Esophagus muscularis mucosa (tissue), 4 donors: ENCODE data around the gene PLCB2. TPM values are rescaled to one million over a fixed set of nuclear protein-coding genes. Genes with fewer than 3 reads are reported as not detected.

ENCODE experiments used
- DNase-seq: peaks from one replicate; pipeline ENCODE4 v3.0.0-alpha.2; 2017; ENCODE audit errors: extremely low spot score
- H3K27ac ChIP-seq, 4 donors: fragments of 200-600 bp; sonication (generic); replicated peaks in 1 of 4; 1 replicate in 3 of 4; 2 replicates in 1 of 4; pipeline ENCODE4 v1.5.1; 2016 to 2019; ENCODE audit warnings: mild to moderate bottlenecking in 1 of 4
- H3K27me3 ChIP-seq, 4 donors: fragments of 200-600 bp; sonication (generic); one replicate each; pipeline versions ENCODE4 v1.5.1 to v1.6.0; 2016 to 2019
- H3K36me3 ChIP-seq, 4 donors: fragments of 200-600 bp; sonication (generic); one replicate each; pipeline ENCODE4 v1.5.1; 2016 to 2019
- H3K4me1 ChIP-seq, 4 donors: fragments of 200-600 bp; sonication (generic); one replicate each; pipeline ENCODE4 v1.5.1; 2016 to 2019
- H3K4me3 ChIP-seq, 4 donors: fragments of 200-600 bp; sonication (generic); 1 replicate in 2 of 4; 2 replicates in 2 of 4; pipeline ENCODE4 v1.5.1; 2016 to 2019; ENCODE audit warnings: mild to moderate bottlenecking in 4 of 4, moderate library complexity in 1 of 4
- H3K9me3 ChIP-seq, 4 donors: fragments of 200-600 bp; sonication (generic); 1 replicate in 3 of 4; 2 replicates in 1 of 4; pipeline ENCODE4 v1.5.1; 2016 to 2019
- EP300 ChIP-seq: sonication (generic); formaldehyde crosslinking; IDR thresholded peaks from one replicate; pipeline ENCODE4 v1.6.1; 2017; ENCODE audit warnings: antibody characterized with exemption
- POLR2A ChIP-seq: fragments of 450-650 bp; IDR thresholded peaks from one replicate; pipeline ENCODE4 v1.6.1; 2017; ENCODE audit warnings: antibody characterized with exemption, moderate library complexity, mild to moderate bottlenecking, low read depth
- POLR2AphosphoS5 ChIP-seq, 2 donors: sonication (generic); formaldehyde crosslinking; IDR thresholded peaks; one replicate each; pipeline ENCODE4 v1.6.1; 2017; ENCODE audit warnings: antibody characterized with exemption in 2 of 2
- WGBS: methylation state at CpG from one replicate; pipeline ENCODE4 v1.1.5; 2018; 5-methylcytosine and 5-hydroxymethylcytosine counted together
- intact Hi-C: fragments of 100-400 bp; cut with DNase I; formaldehyde crosslinking; loops from one replicate; pipeline ENCODE4 v1.15.1; 2023
- total RNA-seq, 4 donors: library from RNA; depleted of rRNA; stranded (reverse); fragments of >200 nt; gene quantifications; one replicate each; pipeline versions ENCODE4 v1.1.0 to v1.2.1, GENCODE V29; 2016
- TF ChIP-seq, protein P1 (sequence below), 3 experiments: fragments of 200-600 bp in 2 of 3; fragments of 450-650 bp in 1 of 3; sonication (generic) in 2 of 3; IDR thresholded peaks; one replicate each; pipeline ENCODE4 v1.5.1; 2017 to 2019; ENCODE audit warnings: antibody characterized with exemption in 3 of 3, mild to moderate bottlenecking in 2 of 3, moderate library complexity in 1 of 3

PLCB2 gene
- total RNA-seq, 4 donors from 2014 or later: 5.8 to 13.3 (median 9.7) TPM

DNA sequence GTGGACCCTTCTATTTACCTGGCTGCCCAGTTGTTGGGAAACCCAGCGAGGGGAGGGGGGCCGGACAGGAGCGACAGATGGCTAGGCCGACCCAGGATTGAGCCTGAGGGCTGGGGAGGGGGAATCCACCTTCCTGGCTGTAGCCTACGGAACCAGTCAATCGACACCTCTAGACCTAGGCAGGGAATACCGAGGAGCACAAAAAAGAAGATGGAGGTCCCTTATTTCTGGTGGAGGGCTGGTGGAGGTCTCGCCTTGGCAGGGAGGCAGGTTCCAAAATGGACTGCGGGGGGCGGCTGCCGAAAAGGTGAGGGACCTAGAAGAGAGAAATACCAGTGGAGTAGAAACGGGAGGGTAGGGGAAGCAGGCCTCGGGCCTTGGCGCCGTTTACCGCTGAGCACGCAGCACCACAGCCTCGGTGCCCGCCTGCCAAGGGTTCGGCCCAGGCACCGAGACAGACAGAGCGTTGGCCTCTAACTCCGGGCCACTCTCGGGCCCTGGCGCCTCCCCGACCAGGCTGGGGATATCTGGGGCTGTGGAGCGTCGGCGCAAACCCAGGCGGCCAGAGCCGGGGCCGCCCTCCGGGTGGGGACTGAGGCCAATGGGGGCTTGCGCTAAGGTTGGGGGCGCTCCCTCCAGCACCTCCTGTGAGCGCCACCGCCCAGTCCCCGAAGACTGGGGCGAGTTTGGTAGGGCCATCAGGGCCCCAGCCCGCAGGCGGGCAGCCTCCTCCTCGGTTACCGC is 26.5 kb downstream of the PLCB2 start:
- Histone ChIP-seq H3K4me1 (peaks cover 33 to 38% (median 37%) of the 10 kb centered on the region in 4 donors), H3K9me3 (no peaks in the 10 kb centered on the region), H3K27ac (no peak overlapping the region), H3K27me3 (peaks cover 26 to 74% (median 43%) of the 10 kb centered on the region in 4 donors), H3K4me3 (peak overlapping the region; percentile 53 to 59 (median 54)), H3K36me3 (no peaks in the 10 kb centered on the region)
- WGBS: 83% methylated on average over 16 of the region's 43 CpGs
- intact Hi-C loops: loop anchor here (5.0 kb wide), 1 partner anchor 36 kb away; no protein-coding TSS in a partner anchor
- TF ChIP-seq, protein P1, sequence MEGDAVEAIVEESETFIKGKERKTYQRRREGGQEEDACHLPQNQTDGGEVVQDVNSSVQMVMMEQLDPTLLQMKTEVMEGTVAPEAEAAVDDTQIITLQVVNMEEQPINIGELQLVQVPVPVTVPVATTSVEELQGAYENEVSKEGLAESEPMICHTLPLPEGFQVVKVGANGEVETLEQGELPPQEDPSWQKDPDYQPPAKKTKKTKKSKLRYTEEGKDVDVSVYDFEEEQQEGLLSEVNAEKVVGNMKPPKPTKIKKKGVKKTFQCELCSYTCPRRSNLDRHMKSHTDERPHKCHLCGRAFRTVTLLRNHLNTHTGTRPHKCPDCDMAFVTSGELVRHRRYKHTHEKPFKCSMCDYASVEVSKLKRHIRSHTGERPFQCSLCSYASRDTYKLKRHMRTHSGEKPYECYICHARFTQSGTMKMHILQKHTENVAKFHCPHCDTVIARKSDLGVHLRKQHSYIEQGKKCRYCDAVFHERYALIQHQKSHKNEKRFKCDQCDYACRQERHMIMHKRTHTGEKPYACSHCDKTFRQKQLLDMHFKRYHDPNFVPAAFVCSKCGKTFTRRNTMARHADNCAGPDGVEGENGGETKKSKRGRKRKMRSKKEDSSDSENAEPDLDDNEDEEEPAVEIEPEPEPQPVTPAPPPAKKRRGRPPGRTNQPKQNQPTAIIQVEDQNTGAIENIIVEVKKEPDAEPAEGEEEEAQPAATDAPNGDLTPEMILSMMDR (IDR thresholded peaks at IDR 0.05): no peak
- TF ChIP-seq POLR2AphosphoS5 (IDR thresholded peaks at IDR 0.05): no peak
- no peak for TF ChIP-seq EP300
- no peak for TF ChIP-seq POLR2A
- DNase-seq: no peak

DNA sequence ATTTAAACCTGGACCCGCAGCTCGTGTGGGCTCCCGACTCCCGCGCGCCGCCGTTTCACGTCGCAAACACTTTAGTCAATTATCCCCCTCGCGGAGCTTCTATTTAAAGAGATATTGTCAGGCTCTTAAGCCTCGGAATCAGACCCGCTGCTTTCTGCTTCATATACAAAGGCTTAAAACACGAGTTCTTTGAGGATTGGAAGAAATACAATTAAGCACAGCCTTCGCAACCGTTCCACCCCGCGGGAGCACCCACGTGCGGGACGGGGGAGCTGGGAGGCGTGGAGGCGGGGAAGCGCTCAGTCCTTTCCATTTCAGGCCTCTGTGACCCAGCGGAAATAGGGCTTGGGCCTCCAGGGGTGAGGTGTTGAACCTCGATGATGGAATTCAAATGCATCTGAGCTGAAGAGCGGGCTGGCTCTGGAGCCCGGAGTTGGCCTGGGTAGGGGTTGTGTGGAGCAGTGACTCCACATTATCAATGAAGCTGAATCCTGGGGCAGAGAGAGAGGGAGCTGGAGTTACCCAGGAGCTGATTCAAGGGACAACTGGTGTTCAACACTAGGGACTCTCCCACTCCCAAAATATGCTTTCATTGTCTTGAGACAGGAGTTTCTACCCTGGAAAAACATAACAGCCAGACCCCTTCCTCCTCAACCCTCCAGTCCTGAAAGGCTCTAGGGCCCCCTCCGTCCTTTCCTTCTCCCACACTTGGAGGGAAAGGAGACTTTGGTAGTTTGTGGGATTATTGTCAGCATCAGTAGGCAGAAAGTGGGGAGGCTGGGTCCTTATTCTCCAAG is 27.3 kb downstream of the PLCB2 start:
- H3K4me3 ChIP-seq: peak overlapping the region in 1 of 4 donors; percentile 22
- H3K36me3 ChIP-seq: no peaks in the 10 kb centered on the region
- intact Hi-C loops: loop anchor here (5.0 kb wide), 1 partner anchor 37 kb away; no protein-coding TSS in a partner anchor
- WGBS: 76% methylated on average over 30 of the region's 30 CpGs
- no peak overlapping the region for H3K27ac ChIP-seq
- no peaks in the 10 kb centered on the region for H3K9me3 ChIP-seq
- DNase-seq: no peak
- peaks cover 26 to 76% (median 43%) of the 10 kb centered on the region in 4 donors for H3K27me3 ChIP-seq
- peaks cover 31 to 38% (median 35%) of the 10 kb centered on the region in 4 donors for H3K4me1 ChIP-seq
- TF ChIP-seq POLR2AphosphoS5 (IDR thresholded peaks at IDR 0.05) (no peak), EP300 (no peak), POLR2A (no peak)
- TF ChIP-seq, protein P1 (IDR thresholded peaks at IDR 0.05): no peak

DNA sequence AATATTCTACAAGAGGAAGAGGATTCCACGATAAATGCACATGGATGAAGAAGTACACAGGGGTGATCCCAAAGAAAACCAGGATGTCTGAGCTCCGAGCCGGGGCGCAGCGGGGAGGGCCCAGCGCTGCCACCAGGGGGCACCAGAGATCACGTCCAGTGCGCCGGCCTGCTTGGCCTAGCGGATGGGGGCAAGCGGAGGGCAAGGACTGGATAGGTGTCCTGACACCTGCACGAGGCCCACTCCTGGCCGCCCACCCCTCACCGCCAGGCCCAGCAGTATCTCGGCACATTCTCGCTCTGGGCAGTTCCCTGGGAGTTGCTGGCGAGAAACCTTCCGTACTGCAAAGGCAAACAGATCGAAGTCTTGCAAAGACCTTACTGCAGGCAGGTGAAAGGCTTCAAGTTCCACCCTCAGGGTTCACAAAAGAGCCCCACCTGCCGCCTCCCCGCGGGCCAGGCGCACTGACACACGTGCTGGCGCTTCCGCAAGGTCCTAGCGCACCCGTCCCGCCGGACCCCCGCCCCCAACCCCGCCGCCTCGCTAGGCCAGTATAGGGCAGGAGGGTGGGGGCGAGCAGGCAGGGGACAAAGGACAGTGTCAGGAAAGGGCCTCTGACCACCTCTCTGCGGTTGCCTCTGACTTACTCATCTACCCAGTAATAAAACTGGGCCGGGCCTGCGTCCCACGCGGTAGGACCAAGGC is 28.1 kb downstream of the PLCB2 start:
- no peak for DNase-seq
- intact Hi-C loops: loop anchor here (1.0 to 5.0 kb wide), 2 partner anchors 38 to 142 kb away; no protein-coding TSS in a partner anchor

DNA sequence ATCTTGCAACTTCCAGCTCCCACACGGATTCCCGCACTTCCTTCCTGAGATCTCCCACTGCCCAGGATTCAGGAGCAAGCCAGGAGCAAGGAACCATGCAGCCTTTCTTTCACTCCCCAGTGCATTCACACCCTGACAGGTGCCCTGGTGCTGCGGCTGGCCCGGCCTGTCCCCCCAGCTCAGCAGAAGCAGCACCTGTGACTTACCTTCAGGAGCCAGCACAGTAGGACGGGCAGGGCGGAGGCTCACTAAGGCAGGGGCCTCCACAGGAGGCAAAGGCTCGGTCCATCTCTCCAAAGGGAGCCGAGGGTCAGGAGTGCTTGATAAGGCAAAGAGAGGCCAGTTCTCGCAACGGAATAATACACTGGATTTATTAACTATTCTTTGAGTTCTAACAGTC is 29.7 kb downstream of the PLCB2 start:
- WGBS: 68% methylated on average over 8 of the region's 10 CpGs
- Histone ChIP-seq H3K27me3 (peaks cover 20 to 61% (median 33%) of the 10 kb centered on the region in 4 donors), H3K27ac (no peak overlapping the region), H3K36me3 (no peaks in the 10 kb centered on the region), H3K9me3 (no peaks in the 10 kb centered on the region), H3K4me3 (no peak overlapping the region), H3K4me1 (peaks cover 23 to 31% (median 30%) of the 10 kb centered on the region in 4 donors)
- DNase-seq: no peak
- TF ChIP-seq POLR2A (no peak), POLR2AphosphoS5 (IDR thresholded peaks at IDR 0.05) (no peak), EP300 (no peak)
- TF ChIP-seq, protein P1 (IDR thresholded peaks at IDR 0.05): no peak
- intact Hi-C loops: no loop called here

More for the DNA sequence above, 28.1 kb downstream of the PLCB2 start:
- Histone ChIP-seq H3K27ac (no peak overlapping the region), H3K9me3 (no peaks in the 10 kb centered on the region), H3K27me3 (peaks cover 26 to 76% (median 43%) of the 10 kb centered on the region in 4 donors), H3K4me3 (peak overlapping the region in 2 of 4 donors; percentile 22 to 31), H3K4me1 (peaks cover 27 to 38% (median 35%) of the 10 kb centered on the region in 4 donors), H3K36me3 (no peaks in the 10 kb centered on the region)
- whole genome bisulfite sequencing: 8% methylated on average over 10 of the region's 40 CpGs
- TF ChIP-seq POLR2AphosphoS5 (IDR thresholded peaks at IDR 0.05): peak in 1 of 2 donors; percentile 35
- no peak for TF ChIP-seq EP300
- TF ChIP-seq, protein P1 (IDR thresholded peaks at IDR 0.05): peak in 2 of 3 experiments; percentile 94 to 99
